NT2/D1 (cell line): ENCODE measurements around the gene DNAJC16.
"Not testable (repeated sequence)": the region's sequence is repeated elsewhere in the genome, so short reads cannot be mapped to it uniquely, and the experiment has no call there.

Experiments
- DNase-seq: peaks from one replicate; pipeline ENCODE4 v3.0.0-alpha.2; 2011; ENCODE audit warnings: low read depth, low spot score
- H3K27me3 ChIP-seq: 2 replicates; pipeline ENCODE4 v1.6.0; 2011; ENCODE audit warnings: mild to moderate bottlenecking; ENCODE audit not compliant: insufficient read length, insufficient read depth
- H3K36me3 ChIP-seq: 2 replicates; pipeline ENCODE4 v1.6.1; 2011; ENCODE audit warnings: mild to moderate bottlenecking, low read length, mixed read lengths; ENCODE audit not compliant: insufficient read depth, insufficient read length
- H3K4me1 ChIP-seq: 2 replicates; pipeline ENCODE4 v1.5.1; 2011; ENCODE audit not compliant: insufficient read depth, insufficient read length
- H3K4me3 ChIP-seq: 2 replicates; pipeline ENCODE4 v1.5.1; 2011; ENCODE audit warnings: low read depth; ENCODE audit not compliant: insufficient read length
- H3K9ac ChIP-seq: 2 replicates; pipeline ENCODE4 v1.6.0; 2011; ENCODE audit warnings: low read depth; ENCODE audit not compliant: insufficient read length
- H3K9me3 ChIP-seq: 2 replicates; pipeline ENCODE4 v1.5.1; 2011; ENCODE audit warnings: mild to moderate bottlenecking, low read length; ENCODE audit not compliant: insufficient read depth
- SUZ12 ChIP-seq: IDR thresholded peaks from 2 replicates; pipeline ENCODE4 v1.6.1; 2011; ENCODE audit not compliant: insufficient read length, insufficient read depth; ENCODE audit errors: extremely low read depth
- YY1 ChIP-seq: IDR thresholded peaks from 2 replicates; pipeline ENCODE4 v1.6.1; 2011; ENCODE audit not compliant: insufficient read length, insufficient read depth
- ZNF274 ChIP-seq: IDR thresholded peaks from 2 replicates; pipeline ENCODE4 v1.6.1; 2011; ENCODE audit warnings: mild to moderate bottlenecking, low read depth, low read length

Gene DNAJC16

DNA sequence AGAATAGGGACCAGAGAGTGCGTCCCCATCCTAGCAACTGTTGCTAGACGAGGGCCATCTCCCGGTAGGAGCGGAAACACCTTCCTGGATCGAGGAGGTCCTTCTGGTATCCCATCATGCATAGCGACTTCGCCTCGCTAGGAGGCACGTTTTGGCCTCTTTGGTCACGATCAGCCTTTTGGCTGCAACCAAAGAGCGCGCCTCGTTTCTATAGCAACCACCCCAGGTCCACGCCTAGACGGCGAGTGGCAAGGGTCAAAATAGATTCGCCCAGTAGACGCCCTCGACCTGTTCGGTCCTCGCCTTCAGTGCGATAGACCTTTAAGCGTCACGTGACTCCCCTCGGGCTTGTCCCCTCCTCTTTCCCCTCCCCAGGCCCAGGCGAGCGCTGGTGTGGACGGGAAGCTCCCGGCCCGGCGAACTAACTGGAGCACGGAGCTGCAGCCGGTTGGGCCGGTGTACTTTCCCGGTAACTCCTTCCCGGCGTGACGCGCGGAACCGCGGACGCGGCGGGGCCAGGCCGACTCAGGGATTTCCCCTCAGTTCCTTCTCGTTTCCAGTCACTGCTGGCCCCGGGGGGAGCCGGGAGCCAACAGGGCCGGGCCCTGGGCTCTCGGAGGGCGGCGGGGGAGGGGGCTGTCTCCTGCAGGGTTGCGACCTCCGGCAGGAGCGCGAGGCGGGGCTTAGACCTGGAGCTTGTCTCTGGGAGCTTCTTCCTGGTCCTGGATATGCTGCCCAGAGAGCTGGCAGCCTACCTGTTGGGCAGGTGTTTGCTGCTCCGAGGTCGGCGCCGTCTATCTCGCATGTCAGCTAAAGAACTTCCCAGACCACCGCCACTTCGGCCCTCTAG lies at the start of gene DNAJC16:
DNAJC16 (plus strand) TSS at position 359 of the 850 bp plus-strand sequence. CDS start 2,258 bp downstream, outside the sequence.
- Histone ChIP-seq H3K9ac (peak within 1 kb of the TSS; percentile 89), H3K4me3 (peak within 1 kb of the TSS; percentile 89), H3K9me3 (no peaks in the 10 kb centered on the region), H3K4me1 (no peaks in the 10 kb centered on the region), H3K27me3 (no peaks in the 10 kb centered on the region), H3K36me3 (peaks cover 24% of the 10 kb centered on the region)
- DNase-seq, result peak; percentile 98
- no peak for TF ChIP-seq SUZ12
- no peak for TF ChIP-seq YY1
- TF ChIP-seq ZNF274, result no peak

DNA sequence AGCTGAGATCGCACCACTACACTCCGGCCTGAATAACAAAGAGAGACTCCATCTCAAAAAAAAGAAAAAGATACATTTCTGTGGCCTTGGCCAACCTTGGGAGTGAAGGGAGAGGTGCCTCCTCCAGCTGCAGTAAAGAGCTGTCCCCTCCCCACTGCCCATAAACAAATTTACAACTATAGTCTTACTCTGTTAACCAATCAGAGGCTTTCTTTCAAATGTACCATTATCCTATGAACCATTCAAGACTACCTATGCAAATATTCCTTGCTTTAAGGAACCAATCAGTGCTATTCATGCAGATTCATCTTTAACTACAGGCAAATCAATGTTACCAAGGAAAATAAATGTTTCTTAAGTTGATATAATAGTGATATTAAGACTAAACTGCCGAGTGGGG lies 49.7 kb upstream of the DNAJC16 start:
- TF ChIP-seq ZNF274, result no peak
- TF ChIP-seq YY1, result no peak
- TF ChIP-seq SUZ12, result no peak
- Histone ChIP-seq H3K36me3 (no peaks in the 10 kb centered on the region), H3K27me3 (no peaks in the 10 kb centered on the region), H3K4me1 (no peaks in the 10 kb centered on the region), H3K9me3 (no peaks in the 10 kb centered on the region), H3K9ac (no peak overlapping the region), H3K4me3 (no peak overlapping the region)
- no peak for DNase-seq

DNA sequence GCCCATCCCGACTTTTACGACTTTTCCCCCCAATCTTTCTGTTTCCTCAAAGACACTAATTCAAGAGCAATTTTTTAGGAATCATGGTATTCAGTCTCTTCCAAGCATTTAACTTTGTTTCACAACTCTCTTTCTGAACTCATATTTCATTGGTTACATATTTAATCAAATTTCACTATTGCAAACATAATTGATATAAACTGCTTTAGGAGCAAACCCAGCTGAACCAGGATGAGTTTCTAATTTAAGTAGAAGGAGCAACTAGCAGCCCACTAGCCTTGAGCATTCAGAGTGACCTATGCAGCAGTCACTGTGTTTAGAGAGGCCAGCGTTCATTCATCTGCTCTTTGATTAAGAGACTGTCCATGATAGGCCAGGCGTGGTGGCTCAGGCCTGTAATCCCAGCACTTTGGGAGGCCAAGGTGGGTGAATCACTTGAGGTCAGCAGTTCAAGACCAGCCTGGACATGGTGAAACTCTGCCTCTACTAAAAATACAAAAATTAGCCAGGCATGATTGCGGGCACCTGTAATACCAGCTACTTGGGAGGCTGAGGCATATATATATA lies 48.9 kb upstream of the DNAJC16 start:
- TF ChIP-seq SUZ12, result no peak
- TF ChIP-seq YY1, result no peak
- no peak for TF ChIP-seq ZNF274
- Histone ChIP-seq H3K4me1 (no peaks in the 10 kb centered on the region), H3K9ac (no peak overlapping the region), H3K9me3 (no peaks in the 10 kb centered on the region), H3K4me3 (no peak overlapping the region), H3K27me3 (no peaks in the 10 kb centered on the region), H3K36me3 (no peaks in the 10 kb centered on the region)
- DNase-seq, result no peak

DNA sequence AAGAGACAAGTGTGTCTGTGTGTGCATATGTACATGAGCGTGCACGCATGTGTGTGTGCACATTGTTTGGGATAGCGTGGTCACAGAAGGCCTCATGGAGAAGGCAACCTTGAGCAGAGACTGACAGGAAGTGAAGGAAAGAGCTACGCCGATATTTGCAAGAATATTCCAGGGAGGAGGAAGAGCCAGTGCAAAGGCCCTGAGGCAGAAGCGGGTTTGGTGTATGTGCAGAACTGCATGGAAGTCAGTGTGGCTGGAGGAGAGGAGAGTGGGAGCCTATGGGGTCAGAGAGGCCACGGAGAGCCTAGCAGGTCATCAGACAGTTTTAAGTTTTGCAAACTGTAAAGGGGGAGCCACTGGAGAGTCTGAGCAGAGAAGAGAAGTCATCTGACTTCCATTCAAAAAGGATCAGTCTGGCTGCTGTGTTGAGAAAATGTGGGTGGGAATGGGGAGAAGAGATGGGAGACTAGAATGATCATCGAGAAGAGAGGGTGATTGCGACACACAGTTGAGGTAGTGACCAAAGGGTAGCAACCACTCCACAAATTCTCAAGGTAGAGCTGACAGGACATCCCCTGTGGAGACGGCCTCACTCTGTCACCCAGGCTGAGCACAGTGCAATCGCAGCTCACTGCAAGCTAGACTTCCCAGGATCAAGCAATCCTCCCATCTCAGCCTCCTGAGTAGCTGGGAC lies 46.8 kb upstream of the DNAJC16 start:
- Histone ChIP-seq H3K4me3 (no peak overlapping the region), H3K4me1 (no peaks in the 10 kb centered on the region), H3K9me3 (no peaks in the 10 kb centered on the region), H3K9ac (no peak overlapping the region), H3K36me3 (no peaks in the 10 kb centered on the region), H3K27me3 (no peaks in the 10 kb centered on the region)
- TF ChIP-seq ZNF274 (no peak), YY1 (no peak), SUZ12 (no peak)
- DNase-seq, result no peak

DNA sequence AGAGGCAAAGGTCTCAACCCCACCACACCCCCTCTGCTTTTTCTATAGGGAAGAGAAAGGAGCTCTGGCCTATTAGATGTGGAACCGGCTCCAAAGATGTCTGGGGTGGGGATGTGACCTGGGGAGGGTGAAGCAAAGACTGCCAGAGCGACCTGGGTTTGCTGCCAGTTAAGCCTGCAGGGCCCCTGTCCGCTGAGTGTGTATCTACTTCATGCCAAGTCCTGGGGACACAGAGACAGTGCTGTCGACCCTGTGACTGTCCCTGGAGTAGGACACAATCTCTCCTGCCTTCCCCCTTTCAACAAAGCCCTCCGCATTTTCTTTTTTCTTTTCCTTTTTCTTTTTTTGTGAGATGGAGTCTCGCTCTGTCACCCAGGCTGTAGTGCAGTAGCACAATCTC lies 44.2 kb upstream of the DNAJC16 start:
- not testable (repeated sequence) for H3K27me3 ChIP-seq, DNase-seq, H3K4me1 ChIP-seq, H3K4me3 ChIP-seq, H3K9ac ChIP-seq, H3K36me3 ChIP-seq, H3K9me3 ChIP-seq

DNA sequence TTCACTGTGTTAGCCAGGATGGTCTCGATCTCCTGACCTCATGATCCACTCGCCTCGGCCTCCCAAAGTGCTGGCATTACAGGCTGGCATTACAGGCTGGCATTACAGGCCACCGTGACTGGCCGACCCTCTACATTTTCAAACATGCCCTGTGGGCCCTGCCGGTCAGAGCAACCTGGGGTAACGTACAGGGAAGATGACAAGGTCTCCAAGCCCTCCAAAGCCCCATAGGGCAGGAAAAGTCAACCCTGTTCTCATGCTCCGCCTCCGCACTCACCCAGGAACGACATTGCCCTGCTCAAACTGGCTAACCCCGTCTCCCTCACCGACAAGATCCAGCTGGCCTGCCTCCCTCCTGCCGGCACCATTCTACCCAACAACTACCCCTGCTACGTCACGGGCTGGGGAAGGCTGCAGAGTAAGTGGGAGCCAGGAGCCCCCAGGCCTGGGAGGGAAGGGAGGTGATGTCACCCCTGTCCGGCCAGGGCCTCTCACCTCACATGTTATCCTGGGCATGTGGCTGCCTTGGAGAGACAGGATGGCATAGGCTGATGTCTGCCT lies 43.6 kb upstream of the DNAJC16 start:
- not testable (repeated sequence) for H3K4me1 ChIP-seq, H3K4me3 ChIP-seq, H3K9ac ChIP-seq, H3K9me3 ChIP-seq, DNase-seq, H3K36me3 ChIP-seq, H3K27me3 ChIP-seq

DNA sequence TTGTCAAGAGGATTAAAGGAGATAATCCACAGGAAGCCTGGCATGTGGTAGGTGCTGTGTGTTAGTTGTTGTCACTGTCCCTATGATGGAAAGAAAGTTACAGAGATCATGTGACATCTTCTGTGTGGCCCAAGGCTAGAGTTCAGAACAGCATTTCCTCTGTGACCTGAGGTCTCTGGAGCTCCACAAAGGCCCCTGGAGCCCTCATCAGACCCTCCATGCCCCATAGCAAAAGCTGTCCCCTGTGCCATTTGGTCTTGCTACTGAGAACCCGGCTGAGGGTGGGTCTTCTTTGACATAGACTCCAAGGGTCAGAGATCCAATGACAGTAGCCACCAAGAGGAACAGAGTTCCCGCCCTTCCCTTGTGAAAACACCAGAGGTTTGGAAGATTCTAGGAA lies 42.7 kb upstream of the DNAJC16 start:
- H3K9ac ChIP-seq, result no peak overlapping the region

DNA sequence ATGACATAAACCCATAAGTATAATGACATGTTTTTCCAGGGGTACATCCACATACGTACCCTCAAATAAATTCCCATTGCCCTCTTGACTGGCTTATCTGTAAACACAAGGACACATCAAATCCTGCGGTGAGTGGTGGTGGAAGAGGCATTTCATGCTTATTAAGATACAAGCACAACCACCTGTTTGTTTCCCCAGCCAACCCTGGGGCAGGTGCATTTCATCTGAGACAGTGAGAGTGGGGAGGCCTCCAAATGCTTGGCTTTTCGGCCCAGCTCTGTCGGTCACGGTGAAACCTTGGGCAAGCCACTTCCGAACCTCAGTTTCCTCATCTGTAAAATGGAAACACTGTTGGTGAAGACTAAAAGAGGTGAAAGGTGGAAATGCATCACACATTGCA lies 42.2 kb upstream of the DNAJC16 start:
- not testable (repeated sequence) for DNase-seq, H3K27me3 ChIP-seq

More for the DNA sequence above, 42.7 kb upstream of the DNAJC16 start:
- DNase-seq, result no peak
- Histone ChIP-seq H3K9me3 (no peaks in the 10 kb centered on the region), H3K27me3 (no peaks in the 10 kb centered on the region), H3K4me1 (no peaks in the 10 kb centered on the region), H3K36me3 (no peaks in the 10 kb centered on the region), H3K4me3 (no peak overlapping the region)
- no peak for TF ChIP-seq SUZ12
- no peak for TF ChIP-seq ZNF274
- TF ChIP-seq YY1, result no peak

More for the DNA sequence above, 42.2 kb upstream of the DNAJC16 start:
- H3K9ac ChIP-seq, H3K9me3 ChIP-seq, H3K4me1 ChIP-seq, H3K4me3 ChIP-seq, H3K36me3 ChIP-seq: not testable (repeated sequence)
